ENCODE data around the gene KANK2. TPM values are rescaled to one million over a fixed set of nuclear protein-coding genes. Genes with fewer than 3 reads are reported as not detected.

KANK2 gene
- total and polyA plus RNA-seq, 2 of the 13 experiments (the other 11 are each of a cell fraction or from before 2014, with no cell fraction given): 5.7 to 12.9 TPM

- TF ChIP-seq, protein P1, sequence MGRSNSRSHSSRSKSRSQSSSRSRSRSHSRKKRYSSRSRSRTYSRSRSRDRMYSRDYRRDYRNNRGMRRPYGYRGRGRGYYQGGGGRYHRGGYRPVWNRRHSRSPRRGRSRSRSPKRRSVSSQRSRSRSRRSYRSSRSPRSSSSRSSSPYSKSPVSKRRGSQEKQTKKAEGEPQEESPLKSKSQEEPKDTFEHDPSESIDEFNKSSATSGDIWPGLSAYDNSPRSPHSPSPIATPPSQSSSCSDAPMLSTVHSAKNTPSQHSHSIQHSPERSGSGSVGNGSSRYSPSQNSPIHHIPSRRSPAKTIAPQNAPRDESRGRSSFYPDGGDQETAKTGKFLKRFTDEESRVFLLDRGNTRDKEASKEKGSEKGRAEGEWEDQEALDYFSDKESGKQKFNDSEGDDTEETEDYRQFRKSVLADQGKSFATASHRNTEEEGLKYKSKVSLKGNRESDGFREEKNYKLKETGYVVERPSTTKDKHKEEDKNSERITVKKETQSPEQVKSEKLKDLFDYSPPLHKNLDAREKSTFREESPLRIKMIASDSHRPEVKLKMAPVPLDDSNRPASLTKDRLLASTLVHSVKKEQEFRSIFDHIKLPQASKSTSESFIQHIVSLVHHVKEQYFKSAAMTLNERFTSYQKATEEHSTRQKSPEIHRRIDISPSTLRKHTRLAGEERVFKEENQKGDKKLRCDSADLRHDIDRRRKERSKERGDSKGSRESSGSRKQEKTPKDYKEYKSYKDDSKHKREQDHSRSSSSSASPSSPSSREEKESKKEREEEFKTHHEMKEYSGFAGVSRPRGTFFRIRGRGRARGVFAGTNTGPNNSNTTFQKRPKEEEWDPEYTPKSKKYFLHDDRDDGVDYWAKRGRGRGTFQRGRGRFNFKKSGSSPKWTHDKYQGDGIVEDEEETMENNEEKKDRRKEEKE (IDR thresholded peaks at IDR 0.05): no peak
These were observed 81.4 kb downstream of the KANK2 start (continued) for GRCh38 chr19:11115895-11116446.

DNA sequence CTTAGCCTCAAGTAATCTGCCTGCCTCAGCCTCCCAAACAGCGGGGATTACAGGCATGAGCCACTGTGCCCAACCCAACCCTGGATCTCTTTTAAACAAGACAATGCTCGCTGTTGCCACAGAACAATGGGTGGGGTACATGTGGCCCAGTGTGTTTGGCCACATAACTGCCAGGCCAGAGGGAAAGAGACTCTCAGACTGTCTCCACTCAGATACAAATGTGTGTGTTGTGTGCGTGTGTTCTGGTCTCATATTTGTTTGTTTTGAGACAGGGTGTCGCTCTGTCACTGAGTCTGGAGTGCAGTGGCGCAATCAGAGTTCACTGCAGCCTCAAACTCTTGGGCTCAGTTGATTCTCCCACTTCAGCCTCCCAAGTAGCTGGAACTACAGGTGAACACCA is 82.3 kb downstream of the KANK2 start:
- CTCF ChIA-PET (ENCODE audit: low intra/inter-chr PET ratio, low total read pairs): no interaction called here
- peaks cover 43 to 83% of the 10 kb centered on the region in 2 experiments; a peak in 4 of 5 replicates for H3K36me3 ChIP-seq (replicated peaks in 1 of 2; ENCODE audit: control insufficient read depth in 1 of 2, insufficient read depth in 2 of 2, low read length in 2 of 2)
- no peak overlapping the region for H3K9ac ChIP-seq (ENCODE audit: insufficient read depth, low read depth, low read length)
- no peak for DNase-seq (ENCODE audit: low spot score)
- in situ Hi-C loops (cut with HindIII; ENCODE audit: extremely low pct_ligation_motif_present, low pct_unique_long_range_greater_than_20kb) (no loop called here), intact Hi-C loops (cut with micrococcal nuclease; ENCODE audit: unreplicated experiment) (no loop called here)
- no peak for TF ChIP-seq LBX2 (CRISPR knock-in tag; IDR thresholded peaks at IDR 0.05; ENCODE audit: borderline replicate concordance)
- TF ChIP-seq, protein P2, sequence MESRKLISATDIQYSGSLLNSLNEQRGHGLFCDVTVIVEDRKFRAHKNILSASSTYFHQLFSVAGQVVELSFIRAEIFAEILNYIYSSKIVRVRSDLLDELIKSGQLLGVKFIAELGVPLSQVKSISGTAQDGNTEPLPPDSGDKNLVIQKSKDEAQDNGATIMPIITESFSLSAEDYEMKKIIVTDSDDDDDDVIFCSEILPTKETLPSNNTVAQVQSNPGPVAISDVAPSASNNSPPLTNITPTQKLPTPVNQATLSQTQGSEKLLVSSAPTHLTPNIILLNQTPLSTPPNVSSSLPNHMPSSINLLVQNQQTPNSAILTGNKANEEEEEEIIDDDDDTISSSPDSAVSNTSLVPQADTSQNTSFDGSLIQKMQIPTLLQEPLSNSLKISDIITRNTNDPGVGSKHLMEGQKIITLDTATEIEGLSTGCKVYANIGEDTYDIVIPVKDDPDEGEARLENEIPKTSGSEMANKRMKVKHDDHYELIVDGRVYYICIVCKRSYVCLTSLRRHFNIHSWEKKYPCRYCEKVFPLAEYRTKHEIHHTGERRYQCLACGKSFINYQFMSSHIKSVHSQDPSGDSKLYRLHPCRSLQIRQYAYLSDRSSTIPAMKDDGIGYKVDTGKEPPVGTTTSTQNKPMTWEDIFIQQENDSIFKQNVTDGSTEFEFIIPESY (CRISPR knock-in tag; IDR thresholded peaks at IDR 0.05): peak; percentile 22; the same call in 1 of the 2 replicates
- TF ChIP-seq IKZF4 (CRISPR knock-in tag; IDR thresholded peaks at IDR 0.05; ENCODE audit: borderline replicate concordance, low read depth, not compliant biosample characterization): no peak
- TF ChIP-seq RBM22 (optimal IDR thresholded peaks at IDR 0.05; ENCODE audit: low read length): peak; percentile 73
- peak; percentile 48 for TF ChIP-seq CEBPB (IDR thresholded peaks at IDR 0.05; ENCODE audit: borderline replicate concordance, low read depth, low read length)
- H3K4me3 ChIP-seq (replicated peaks in 1 of 3; ENCODE audit: insufficient read depth in 1 of 3, low read depth in 2 of 3, low read length in 3 of 3): no peak overlapping the region
- H3K27ac ChIP-seq (ENCODE audit: extremely low read length, insufficient read depth, low read length): no peak overlapping the region
- POLR2A ChIA-PET: no interaction called here
- H3K79me2 ChIP-seq (ENCODE audit: insufficient read depth, low read length): peaks cover 2% of the 10 kb centered on the region
- no peak for ATAC-seq
- no peaks in the 10 kb centered on the region for H3K9me3 ChIP-seq (ENCODE audit: low read length)
- H2AFZ ChIP-seq (ENCODE audit: low read length): no peak overlapping the region
- H3K4me2 ChIP-seq (ENCODE audit: low read depth, low read length): no peak overlapping the region
- peaks cover 27% of the 10 kb centered on the region for H4K20me1 ChIP-seq (ENCODE audit: insufficient read depth, low read length)
- WGBS (ENCODE audit: low lambda C conversion rate): 86% methylated on average over 5 of the region's 5 CpGs
- H3K4me1 ChIP-seq (ENCODE audit: insufficient read depth, low read length): no peaks in the 10 kb centered on the region
- H3K27me3 ChIP-seq (ENCODE audit: control insufficient read depth in 1 of 2, insufficient read depth in 2 of 2, low read length in 2 of 2): no peaks in the 10 kb centered on the region
- FAIRE-seq: no peak
- BruUV-seq (replicated peaks): no TSS peak

Other genes with a start within 250 kb of the KANK2 start
- gene SMARCA4, start 236.5 kb downstream of the KANK2 start, total RNA-seq (2016; rRNA removed; fragmentation: Illumina TruSeq; extraction: Trizol): 45.9 and 61.5 TPM in 2 replicates
- gene SMARCA4, start 236.5 kb downstream of the KANK2 start, polyA plus RNA-seq (2011; rRNA removed): 25.4 and 28.7 TPM in 2 replicates
- gene LDLR, start 108.1 kb downstream of the KANK2 start, total RNA-seq (2016; rRNA removed; fragmentation: Illumina TruSeq; extraction: Trizol): 24.0 and 51.6 TPM in 2 replicates
- 92.5 and 135 TPM in 2 replicates for gene LDLR, start 108.1 kb downstream of the KANK2 start, polyA plus RNA-seq (2011; rRNA removed)
- gene SPC24, start 41.8 kb downstream of the KANK2 start, total RNA-seq (2016; rRNA removed; fragmentation: Illumina TruSeq; extraction: Trizol): 46.2 and 63.2 TPM in 2 replicates
- gene SPC24, start 41.8 kb downstream of the KANK2 start, polyA plus RNA-seq (2011; rRNA removed): 8.8 and 10.0 TPM in 2 replicates
- 9.8 and 27.3 TPM in 2 replicates for gene ANGPTL8, start 42.1 kb upstream of the KANK2 start, total RNA-seq (2016; rRNA removed; fragmentation: Illumina TruSeq; extraction: Trizol)
- gene ANGPTL8, start 42.1 kb upstream of the KANK2 start, polyA plus RNA-seq (2011; rRNA removed): 243 and 436 TPM in 2 replicates
- gene DOCK6, start 65.0 kb upstream of the KANK2 start, total RNA-seq (2016; rRNA removed; fragmentation: Illumina TruSeq; extraction: Trizol): 4.1 and 5.4 TPM in 2 replicates
- gene DOCK6, start 65.0 kb upstream of the KANK2 start, polyA plus RNA-seq (2011; rRNA removed): 38.1 and 46.6 TPM in 2 replicates
- gene TSPAN16, start 98.6 kb upstream of the KANK2 start, total RNA-seq (2016; rRNA removed; fragmentation: Illumina TruSeq; extraction: Trizol): not detected in 2 replicates
- not detected in 2 replicates for gene TSPAN16, start 98.6 kb upstream of the KANK2 start, polyA plus RNA-seq (2011; rRNA removed)
- gene RAB3D, start 142.1 kb upstream of the KANK2 start, total RNA-seq (2016; rRNA removed; fragmentation: Illumina TruSeq; extraction: Trizol): 2.0 and 3.3 TPM in 2 replicates
- 16.1 and 19.9 TPM in 2 replicates for gene RAB3D, start 142.1 kb upstream of the KANK2 start, polyA plus RNA-seq (2011; rRNA removed)
- 22.8 and 45.5 TPM in 2 replicates for gene TMEM205, start 148.7 kb upstream of the KANK2 start, total RNA-seq (2016; rRNA removed; fragmentation: Illumina TruSeq; extraction: Trizol)
- gene TMEM205, start 148.7 kb upstream of the KANK2 start, polyA plus RNA-seq (2011; rRNA removed): 98.7 and 119 TPM in 2 replicates
- gene CCDC159, start 149.0 kb upstream of the KANK2 start, total RNA-seq (2016; rRNA removed; fragmentation: Illumina TruSeq; extraction: Trizol): 1.2 and 1.7 TPM in 2 replicates
- 6.3 and 9.1 TPM in 2 replicates for gene CCDC159, start 149.0 kb upstream of the KANK2 start, polyA plus RNA-seq (2011; rRNA removed)
- 0.77 and 1.5 TPM in 2 replicates for gene PLPPR2, start 157.9 kb upstream of the KANK2 start, total RNA-seq (2016; rRNA removed; fragmentation: Illumina TruSeq; extraction: Trizol)
- gene PLPPR2, start 157.9 kb upstream of the KANK2 start, polyA plus RNA-seq (2011; rRNA removed): 2.1 and 4.2 TPM in 2 replicates
- 3.1 and 3.3 TPM in 2 replicates for gene SWSAP1, start 177.1 kb upstream of the KANK2 start, total RNA-seq (2016; rRNA removed; fragmentation: Illumina TruSeq; extraction: Trizol)
- gene SWSAP1, start 177.1 kb upstream of the KANK2 start, polyA plus RNA-seq (2011; rRNA removed): 2.7 and 3.9 TPM in 2 replicates
- 1.2 and 2.9 TPM in 2 replicates for gene EPOR, start 186.8 kb upstream of the KANK2 start, total RNA-seq (2016; rRNA removed; fragmentation: Illumina TruSeq; extraction: Trizol)
- 5.3 and 7.0 TPM in 2 replicates for gene EPOR, start 186.8 kb upstream of the KANK2 start, polyA plus RNA-seq (2011; rRNA removed)
- gene RGL3, start 221.8 kb upstream of the KANK2 start, total RNA-seq (2016; rRNA removed; fragmentation: Illumina TruSeq; extraction: Trizol): 1.2 and 4.2 TPM in 2 replicates
- gene RGL3, start 221.8 kb upstream of the KANK2 start, polyA plus RNA-seq (2011; rRNA removed): 7.6 and 8.4 TPM in 2 replicates
- 0.04 TPM in 1 of 2 replicates, not detected in the other for gene ODAD3, start 237.6 kb upstream of the KANK2 start, total RNA-seq (2016; rRNA removed; fragmentation: Illumina TruSeq; extraction: Trizol)
- 0.08 and 0.35 TPM in 2 replicates for gene ODAD3, start 237.6 kb upstream of the KANK2 start, polyA plus RNA-seq (2011; rRNA removed)
- 44.2 and 125 TPM in 2 replicates for gene PRKCSH, start 238.1 kb upstream of the KANK2 start, total RNA-seq (2016; rRNA removed; fragmentation: Illumina TruSeq; extraction: Trizol)
- 85.1 and 111 TPM in 2 replicates for gene PRKCSH, start 238.1 kb upstream of the KANK2 start, polyA plus RNA-seq (2011; rRNA removed)

Data from HepG2 (cell line).